NCI-H510A treated with DMSO at 0.1 percent for 48 hours (cell line): Measurements from ENCODE around the gene NUDT17.
A peak's percentile ranks its signal among the peaks of the same experiment; 100 is the strongest.
"Not testable (repeated sequence)": the region's sequence is repeated elsewhere in the genome, so short reads cannot be mapped to it uniquely, and the experiment has no call there.

Experiments used
- DNase-seq: peaks from one replicate; lab custom pipeline; 2025; lab: John Stamatoyannopoulos, UW

The NUDT17 gene

GRCh38 chr1:145845514-145846161 lies at the start of gene NUDT17:
Gene NUDT17 (plus strand): TSS chr1:145845630. CDS start chr1:145845641, 11 bp downstream.
- peak; percentile 83 for DNase-seq

GRCh38 chr1:145796753-145797152 lies 48.7 kb upstream of the NUDT17 start:
- no peak for DNase-seq

- no peak for DNase-seq
These were observed 45.6 kb upstream of the NUDT17 start for GRCh38 chr1:145799806-145800205.

GRCh38 chr1:145804235-145805045 lies 41.0 kb upstream of the NUDT17 start:
- DNase-seq = no peak

GRCh38 chr1:145805057-145805456 lies 40.4 kb upstream of the NUDT17 start:
- no peak for DNase-seq

GRCh38 chr1:145806408-145806807 lies 39.0 kb upstream of the NUDT17 start:
- DNase-seq = no peak

- DNase-seq = no peak
These were observed 38.6 kb upstream of the NUDT17 start for GRCh38 chr1:145806844-145807243.

- not testable (repeated sequence) for DNase-seq
These were observed 32.2 kb upstream of the NUDT17 start for GRCh38 chr1:145812977-145813810.

GRCh38 chr1:145818095-145818494 lies 27.3 kb upstream of the NUDT17 start:
- DNase-seq = not testable (repeated sequence)

- not testable (repeated sequence) for DNase-seq
These were observed 22.6 kb upstream of the NUDT17 start for GRCh38 chr1:145822779-145823331.

- peak; percentile 90 for DNase-seq
These were observed 21.6 kb upstream of the NUDT17 start, which contains the start of the genes POLR3C and RNF115 for GRCh38 chr1:145823565-145824498. Gene POLR3C (plus strand): TSS chr1:145824200. CDS start chr1:145825777, 1,577 bp downstream. Gene RNF115 (minus strand): TSS chr1:145824095. CDS start chr1:145823873, 222 bp downstream.

- DNase-seq = no peak
These were observed 21.0 kb upstream of the NUDT17 start for GRCh38 chr1:145824499-145824842.

GRCh38 chr1:145826030-145826429 lies 19.4 kb upstream of the NUDT17 start:
- no peak for DNase-seq

GRCh38 chr1:145827966-145828365 lies 17.5 kb upstream of the NUDT17 start:
- no peak for DNase-seq

GRCh38 chr1:145828367-145829026 lies 16.9 kb upstream of the NUDT17 start:
- DNase-seq = no peak

- DNase-seq = not testable (repeated sequence)
These were observed 14.6 kb upstream of the NUDT17 start for GRCh38 chr1:145830810-145831209.

- DNase-seq = no peak
These were observed 7.8 kb upstream of the NUDT17 start for GRCh38 chr1:145837656-145838055.

GRCh38 chr1:145843031-145843430 lies 2.4 kb upstream of the NUDT17 start:
- no peak for DNase-seq

- DNase-seq = peak; percentile 83
These were observed 301 bp upstream of the NUDT17 start for GRCh38 chr1:145845144-145845513.

- no peak for DNase-seq
These were observed 777 bp downstream of the NUDT17 start for GRCh38 chr1:145846201-145846612.
